HL-60 (cell line): ENCODE results near the gene KLHL21.

ENCODE experiments used
- GABPA ChIP-seq: IDR thresholded peaks from 2 replicates; pipeline ENCODE4 v1.6.1; 2012; ENCODE audit warnings: low read depth
- POLR2AphosphoS5 ChIP-seq: IDR thresholded peaks from 2 replicates; pipeline ENCODE4 v1.6.1; 2012; ENCODE audit warnings: low read depth
- SPI1 ChIP-seq: IDR thresholded peaks from 2 replicates; pipeline ENCODE4 v1.6.1; 2012; ENCODE audit warnings: low read depth, mild to moderate bottlenecking, borderline replicate concordance
- TF ChIP-seq, protein P1 (sequence below): IDR thresholded peaks from one replicate; pipeline ENCODE4 v1.5.1; 2011; ENCODE audit warnings: low read length, control low read depth, inconsistent platforms; ENCODE audit not compliant: insufficient read depth
- TF ChIP-seq, protein P2 (sequence below): IDR thresholded peaks from 2 replicates; pipeline ENCODE4 v1.6.1; 2012; ENCODE audit warnings: low read depth; ENCODE audit not compliant: insufficient replicate concordance

DNA sequence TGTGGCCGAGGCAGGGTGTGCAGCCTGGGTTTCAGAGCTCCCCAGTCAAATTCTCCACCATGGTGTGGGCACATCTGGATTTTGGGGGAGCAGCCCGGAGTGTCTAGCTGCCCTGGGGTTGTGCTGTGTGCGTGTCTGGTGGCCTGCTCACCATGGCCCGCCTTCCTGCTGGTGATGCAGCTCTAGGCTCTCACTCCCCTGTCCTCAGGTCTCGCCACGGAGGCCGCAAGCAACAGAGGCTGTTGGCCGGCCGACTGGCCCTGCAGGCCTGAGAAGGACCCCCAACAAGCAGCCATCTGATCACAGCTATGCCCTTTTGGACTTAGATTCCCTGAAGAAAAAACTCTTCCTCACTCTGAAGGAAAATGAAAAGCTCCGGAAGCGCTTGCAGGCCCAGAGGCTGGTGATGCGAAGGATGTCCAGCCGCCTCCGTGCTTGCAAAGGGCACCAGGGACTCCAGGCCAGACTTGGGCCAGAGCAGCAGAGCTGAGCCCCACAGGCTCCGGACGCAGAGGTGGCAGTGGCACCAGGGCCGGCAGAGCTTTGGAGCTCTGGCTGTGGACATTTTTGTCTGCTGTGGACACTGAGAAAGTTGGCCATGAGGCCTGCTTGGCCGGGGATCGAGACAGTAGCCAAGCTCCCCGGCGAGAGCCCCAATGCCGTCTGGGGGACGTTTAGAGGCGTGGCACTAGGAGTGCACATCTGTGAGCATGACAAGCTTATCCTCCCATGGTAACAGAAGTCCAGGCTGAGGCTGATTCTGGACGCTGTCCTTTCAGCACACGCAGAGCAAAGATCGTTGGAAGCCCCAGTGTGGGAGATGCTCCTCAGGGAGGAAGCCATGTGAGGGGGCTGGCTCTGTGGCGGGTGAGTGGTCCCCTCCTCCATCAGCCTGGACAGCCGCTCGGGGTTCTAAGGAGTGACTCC, 30.2 kb upstream of the KLHL21 start:
- TF ChIP-seq, protein P1, sequence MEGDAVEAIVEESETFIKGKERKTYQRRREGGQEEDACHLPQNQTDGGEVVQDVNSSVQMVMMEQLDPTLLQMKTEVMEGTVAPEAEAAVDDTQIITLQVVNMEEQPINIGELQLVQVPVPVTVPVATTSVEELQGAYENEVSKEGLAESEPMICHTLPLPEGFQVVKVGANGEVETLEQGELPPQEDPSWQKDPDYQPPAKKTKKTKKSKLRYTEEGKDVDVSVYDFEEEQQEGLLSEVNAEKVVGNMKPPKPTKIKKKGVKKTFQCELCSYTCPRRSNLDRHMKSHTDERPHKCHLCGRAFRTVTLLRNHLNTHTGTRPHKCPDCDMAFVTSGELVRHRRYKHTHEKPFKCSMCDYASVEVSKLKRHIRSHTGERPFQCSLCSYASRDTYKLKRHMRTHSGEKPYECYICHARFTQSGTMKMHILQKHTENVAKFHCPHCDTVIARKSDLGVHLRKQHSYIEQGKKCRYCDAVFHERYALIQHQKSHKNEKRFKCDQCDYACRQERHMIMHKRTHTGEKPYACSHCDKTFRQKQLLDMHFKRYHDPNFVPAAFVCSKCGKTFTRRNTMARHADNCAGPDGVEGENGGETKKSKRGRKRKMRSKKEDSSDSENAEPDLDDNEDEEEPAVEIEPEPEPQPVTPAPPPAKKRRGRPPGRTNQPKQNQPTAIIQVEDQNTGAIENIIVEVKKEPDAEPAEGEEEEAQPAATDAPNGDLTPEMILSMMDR, result no peak
- TF ChIP-seq SPI1, result no peak
- TF ChIP-seq POLR2AphosphoS5, result peak; percentile 50; the same call in 1 of the 2 replicates
- no peak for TF ChIP-seq GABPA
- TF ChIP-seq, protein P2, sequence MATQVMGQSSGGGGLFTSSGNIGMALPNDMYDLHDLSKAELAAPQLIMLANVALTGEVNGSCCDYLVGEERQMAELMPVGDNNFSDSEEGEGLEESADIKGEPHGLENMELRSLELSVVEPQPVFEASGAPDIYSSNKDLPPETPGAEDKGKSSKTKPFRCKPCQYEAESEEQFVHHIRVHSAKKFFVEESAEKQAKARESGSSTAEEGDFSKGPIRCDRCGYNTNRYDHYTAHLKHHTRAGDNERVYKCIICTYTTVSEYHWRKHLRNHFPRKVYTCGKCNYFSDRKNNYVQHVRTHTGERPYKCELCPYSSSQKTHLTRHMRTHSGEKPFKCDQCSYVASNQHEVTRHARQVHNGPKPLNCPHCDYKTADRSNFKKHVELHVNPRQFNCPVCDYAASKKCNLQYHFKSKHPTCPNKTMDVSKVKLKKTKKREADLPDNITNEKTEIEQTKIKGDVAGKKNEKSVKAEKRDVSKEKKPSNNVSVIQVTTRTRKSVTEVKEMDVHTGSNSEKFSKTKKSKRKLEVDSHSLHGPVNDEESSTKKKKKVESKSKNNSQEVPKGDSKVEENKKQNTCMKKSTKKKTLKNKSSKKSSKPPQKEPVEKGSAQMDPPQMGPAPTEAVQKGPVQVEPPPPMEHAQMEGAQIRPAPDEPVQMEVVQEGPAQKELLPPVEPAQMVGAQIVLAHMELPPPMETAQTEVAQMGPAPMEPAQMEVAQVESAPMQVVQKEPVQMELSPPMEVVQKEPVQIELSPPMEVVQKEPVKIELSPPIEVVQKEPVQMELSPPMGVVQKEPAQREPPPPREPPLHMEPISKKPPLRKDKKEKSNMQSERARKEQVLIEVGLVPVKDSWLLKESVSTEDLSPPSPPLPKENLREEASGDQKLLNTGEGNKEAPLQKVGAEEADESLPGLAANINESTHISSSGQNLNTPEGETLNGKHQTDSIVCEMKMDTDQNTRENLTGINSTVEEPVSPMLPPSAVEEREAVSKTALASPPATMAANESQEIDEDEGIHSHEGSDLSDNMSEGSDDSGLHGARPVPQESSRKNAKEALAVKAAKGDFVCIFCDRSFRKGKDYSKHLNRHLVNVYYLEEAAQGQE, result no peak
